Heart right ventricle (tissue), 16 donors: ENCODE measurements around the gene ALPK3. TPM values are rescaled to one million over a fixed set of nuclear protein-coding genes. Genes with fewer than 3 reads are reported as not detected.
A peak's percentile ranks its signal among the peaks of the same experiment; 100 is the strongest.

Experiments used
- ATAC-seq, 8 donors: fragments of 200-7000 bp; cut with Tn5 transposase; one replicate each; pipeline ENCODE4 v1.9.1; 2020; ENCODE audit warnings: mild to moderate bottlenecking in 8 of 8, moderate library complexity in 8 of 8, moderate number of reproducible peaks in 1 of 8
- DNase-seq, 2 donors: peaks; one replicate each; pipeline ENCODE4 v3.0.0-alpha.2; 2020
- H3K27ac ChIP-seq, 10 donors: fragments of 200-600 bp; sonication (generic) in 2 of 10; one replicate each; pipeline versions ENCODE4 v1.5.0 to v1.8.0; 2020 to 2022; ENCODE audit warnings: mild to moderate bottlenecking in 3 of 10
- H3K27me3 ChIP-seq, 7 donors: fragments of 200-600 bp; one replicate each; pipeline ENCODE4 v1.8.0; 2021 to 2022; ENCODE audit warnings: mild to moderate bottlenecking in 2 of 7
- H3K36me3 ChIP-seq, 9 donors: fragments of 200-600 bp; sonication (generic) in 1 of 9; one replicate each; pipeline versions ENCODE4 v1.5.0 to v1.8.0; 2020 to 2022; ENCODE audit warnings: mild to moderate bottlenecking in 2 of 9
- H3K4me1 ChIP-seq, 9 donors: fragments of 200-600 bp; sonication (generic) in 1 of 9; one replicate each; pipeline versions ENCODE4 v1.5.0 to v1.8.0; 2020 to 2022; ENCODE audit warnings: mild to moderate bottlenecking in 4 of 9
- H3K4me3 ChIP-seq, 10 donors: fragments of 200-600 bp; sonication (generic) in 2 of 10; one replicate each; pipeline versions ENCODE4 v1.5.0 to v1.8.0; 2020 to 2022; ENCODE audit warnings: mild to moderate bottlenecking in 7 of 10, moderate library complexity in 2 of 10
- H3K9me3 ChIP-seq, 11 donors: fragments of 200-600 bp in 10 of 11; sonication (generic) in 2 of 11; one replicate each; pipeline versions ENCODE4 v1.5.0 to v1.8.0; 2013 to 2022; ENCODE audit warnings: mild to moderate bottlenecking in 2 of 11, control low read depth in 1 of 11, moderate library complexity in 1 of 11
- CTCF ChIP-seq, 9 donors: fragments of 200-600 bp; sonication (generic) in 2 of 9; IDR thresholded peaks; one replicate each; pipeline versions ENCODE4 v1.5.0 to v1.8.0; 2021 to 2022; ENCODE audit warnings: antibody characterized with exemption in 9 of 9, mild to moderate bottlenecking in 5 of 9, moderate library complexity in 1 of 9
- WGBS, 2 donors: extraction: QIAGEN DNeasy Blood & Tissue Kit; methylation state at CpG; one replicate each; pipeline ENCODE4 v1.1.7; 2013; ENCODE audit warnings: inconsistent platforms in 1 of 2; 5-methylcytosine and 5-hydroxymethylcytosine counted together
- intact Hi-C, 10 donors: fragments of 100-400 bp; cut with DNase I; formaldehyde crosslinking; loops; one replicate each; pipeline versions ENCODE4 v1.11.1 to v1.14.2; 2022
- polyA plus RNA-seq, 2 donors: library from polyadenylated mRNA; stranded (reverse); fragments of 200-250 nt; gene quantifications; one replicate each; pipeline ENCODE4 v1.2.3, GENCODE V29; 2013
- total RNA-seq, 10 donors: library from RNA; stranded (reverse); fragmentation: NEBNext Ultra II Directional in 3 of 10; extraction: Animal tissue kit (Norgen Biotek cat#: 25700) in 3 of 10; gene quantifications; one replicate each; pipeline versions ENCODE4 v1.2.1 to v1.2.4, GENCODE V29; 2021 to 2023
- donor health status: Arrhythmogenic right ventricular cardiomyopathy.
- donor health status: ischemic (EF 13 %, LVEDD 7.1; RV severe dilation, severe dysfunction).
- donor health status: healthy with polysubstance abuse.
- donor health status: DM: no; HTN: yes; CAD: no.
- donor health status: DM: no; HTN: no; CAD: no.
- donor health status: ischemic (EF 25% LVEDD 6.9; RV normal size, moderate dysfunction).
- donor health status: ischemic (EF 25% LVEDD 5.7; RV mildly dilated, moderate dysfunction).
- donor health status: healthy.
- donor health status: DM: yes; HTN: yes; CAD: no.
- donor health status: Ischemic cardiomyopathy.
- donor health status: ischemic (EF 35%, LVEDD 5.7; RV mildly dilated, moderate dysfunction).
- donor health status: nonischemic (EF 11% LVEDD 7.7; RV severe dilation, severe dysfunction).
- donor health status: DM: yes; HTN: yes; CAD: no.
- donor health status: PGD.
- donor health status: ischemic (EF 29% LVEDD 5.4; RV normal size, mild dysfunction).
- donor health status: nonischemic (EF 23%, LVEDD 6.1; RV moderate dilation, normal function).

Gene ALPK3
- total and polyA plus RNA-seq, 12 donors: 35.1 to 268 (median 162) TPM

- no peak for TF ChIP-seq CTCF (IDR thresholded peaks at IDR 0.05)
- no peaks in the 10 kb centered on the region for H3K27me3 ChIP-seq
- intact Hi-C loops: no loop called here
- ATAC-seq (no peak), DNase-seq (no peak)
- peaks cover 0 to 13% (median 0%) of the 10 kb centered on the region in 11 donors for H3K9me3 ChIP-seq
- H3K36me3 ChIP-seq: no peaks in the 10 kb centered on the region
- H3K27ac ChIP-seq: no peak overlapping the region
- no peak overlapping the region for H3K4me3 ChIP-seq
- 81 to 85% methylated on average over 4 of the region's 4 CpGs for WGBS, 2 donors
- H3K4me1 ChIP-seq: peaks cover 0 to 8% (median 2%) of the 10 kb centered on the region in 9 donors
These were observed 81.6 kb downstream of the ALPK3 start for GRCh38 chr15:84898761-84899160.

- Histone ChIP-seq H3K4me1 (peaks cover 6 to 17% (median 12%) of the 10 kb centered on the region in 9 donors), H3K4me3 (no peak overlapping the region), H3K27me3 (no peaks in the 10 kb centered on the region), H3K36me3 (no peaks in the 10 kb centered on the region), H3K9me3 (peaks cover 0 to 13% (median 0%) of the 10 kb centered on the region in 11 donors), H3K27ac (no peak overlapping the region)
- no peak for TF ChIP-seq CTCF (IDR thresholded peaks at IDR 0.05)
- DNase-seq: no peak
- no peak for ATAC-seq
- WGBS, 2 donors: 93 to 95% methylated on average over 7 of the region's 7 CpGs
- intact Hi-C loops: no loop called here
These were observed 82.6 kb downstream of the ALPK3 start for GRCh38 chr15:84899750-84900149.

- WGBS, 2 donors: 73 to 98% methylated on average over 2 of the region's 2 CpGs
- Histone ChIP-seq H3K36me3 (no peaks in the 10 kb centered on the region), H3K27me3 (no peaks in the 10 kb centered on the region), H3K27ac (no peak overlapping the region), H3K9me3 (peaks cover 0 to 13% (median 0%) of the 10 kb centered on the region in 11 donors), H3K4me3 (no peak overlapping the region), H3K4me1 (peaks cover 6 to 24% (median 18%) of the 10 kb centered on the region in 9 donors)
- intact Hi-C loops: no loop called here
- ATAC-seq (no peak), DNase-seq (no peak)
- no peak for TF ChIP-seq CTCF (IDR thresholded peaks at IDR 0.05)
These were observed 84.4 kb downstream of the ALPK3 start for GRCh38 chr15:84901540-84901939.

GRCh38 chr15:84903751-84904150, 86.6 kb downstream of the ALPK3 start:
- Histone ChIP-seq H3K36me3 (no peaks in the 10 kb centered on the region), H3K4me3 (no peak overlapping the region), H3K27ac (peak overlapping the region in 9 of 10 donors; percentile 30 to 91 (median 78)), H3K4me1 (peaks cover 6 to 38% (median 21%) of the 10 kb centered on the region in 9 donors), H3K9me3 (peaks cover 0 to 13% (median 0%) of the 10 kb centered on the region in 11 donors), H3K27me3 (no peaks in the 10 kb centered on the region)
- TF ChIP-seq CTCF (IDR thresholded peaks at IDR 0.05): no peak
- intact Hi-C loops: no loop called here
- DNase-seq (no peak), ATAC-seq (peak in 3 of 8 donors; percentile 3 to 8 (median 7))
- 87 to 97% methylated on average over 2 of the region's 2 CpGs for WGBS, 2 donors
